ENCODE data around the gene COG6. TPM values are rescaled to one million over a fixed set of nuclear protein-coding genes. Genes with fewer than 3 reads are reported as not detected.

COG6 gene
- 25.3 and 32.3 TPM in 2 replicates for total RNA-seq

GRCh38 chr13:39655569-39656324 is at the start of gene COG6:
Gene COG6 (plus strand): TSS chr13:39655662. CDS start chr13:39655727, 65 bp downstream.

Small RNA genes within 50 kb of the gene (small RNA-seq; reads per million reads assigned to genes)
- gene MIR4305 (not detected), gene RNY4P14 (not detected)

Other genes starting within 250 kb of the COG6 start
- gene LHFPL6, start 52.5 kb upstream of the COG6 start, total RNA-seq, result 16.7 and 20.6 TPM in 2 replicates